Measurements from ENCODE around the gene FAM53B.
"Not testable (repeated sequence)": the region's sequence is repeated elsewhere in the genome, so short reads cannot be mapped to it uniquely, and the experiment has no call there.

Gene FAM53B

GRCh38 chr10:124593431-124593985, 150.7 kb downstream of the FAM53B start:
- DNase-seq, result no peak

- DNase-seq, result no peak
Measured at GRCh38 chr10:124592736-124593430, 151.3 kb downstream of the FAM53B start.

- DNase-seq, result no peak
Measured at GRCh38 chr10:124592101-124592500, 152.1 kb downstream of the FAM53B start.

- DNase-seq, result no peak
Measured at GRCh38 chr10:124591123-124591495, 153.1 kb downstream of the FAM53B start.

GRCh38 chr10:124590216-124591122, 153.7 kb downstream of the FAM53B start:
- DNase-seq, result no peak

GRCh38 chr10:124589491-124590041, 154.6 kb downstream of the FAM53B start:
- no peak for DNase-seq

GRCh38 chr10:124588736-124589490, 155.3 kb downstream of the FAM53B start:
- DNase-seq, result no peak

GRCh38 chr10:124588341-124588735, 155.8 kb downstream of the FAM53B start:
- not testable (repeated sequence) for DNase-seq

GRCh38 chr10:124587811-124588211, 156.4 kb downstream of the FAM53B start:
- no peak for DNase-seq

GRCh38 chr10:124586142-124586541, 158.0 kb downstream of the FAM53B start:
- DNase-seq, result no peak

GRCh38 chr10:124579011-124579399, 165.2 kb downstream of the FAM53B start:
- DNase-seq, result no peak

GRCh38 chr10:124578231-124579010, 165.8 kb downstream of the FAM53B start:
- no peak for DNase-seq

GRCh38 chr10:124577651-124578050, 166.5 kb downstream of the FAM53B start:
- DNase-seq, result no peak

GRCh38 chr10:124576526-124577420, 167.4 kb downstream of the FAM53B start:
- no peak for DNase-seq

GRCh38 chr10:124575107-124576035, 168.8 kb downstream of the FAM53B start:
- DNase-seq, result no peak

GRCh38 chr10:124574456-124575070, 169.6 kb downstream of the FAM53B start:
- DNase-seq, result no peak

GRCh38 chr10:124573726-124574455, 170.3 kb downstream of the FAM53B start:
- DNase-seq, result no peak

GRCh38 chr10:124572751-124573150, 171.4 kb downstream of the FAM53B start:
- no peak for DNase-seq

- DNase-seq, result no peak
Measured at GRCh38 chr10:124570646-124571045, 173.5 kb downstream of the FAM53B start.
